ENCODE data around the gene EPS8. TPM values are rescaled to one million over a fixed set of nuclear protein-coding genes. Genes with fewer than 3 reads are reported as not detected.

Gene EPS8
- total and polyA plus RNA-seq, 2 experiments from 2014 or later = 3.1 to 6.0 TPM

DNA sequence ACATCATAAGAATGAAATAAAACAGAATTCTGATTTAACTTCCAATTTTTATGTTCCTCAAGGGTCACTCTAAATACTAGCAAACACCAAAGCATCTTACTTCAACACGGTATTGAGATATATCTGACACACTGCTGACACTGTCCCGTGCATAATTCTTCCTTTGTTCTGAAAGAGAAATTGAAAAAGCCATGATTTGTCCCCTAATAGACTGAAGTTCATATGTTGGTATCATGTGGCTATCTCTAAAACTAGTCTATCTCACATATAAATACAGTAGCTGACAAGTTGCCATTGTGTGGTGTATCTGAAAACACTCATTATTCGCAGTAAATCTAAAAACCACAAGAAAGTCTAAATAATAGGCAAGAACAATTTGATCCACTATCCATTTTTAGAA, 118.4 kb downstream of the EPS8 start:
- DNase-seq (ENCODE audit: low read depth in 1 of 2, low spot score in 1 of 2) = no peak
- Histone ChIP-seq H3K27me3 (no peaks in the 10 kb centered on the region), H3K36me3 (no peaks in the 10 kb centered on the region), H3K4me1 (ENCODE audit: low read depth) (no peaks in the 10 kb centered on the region), H3K4me3 (no peak overlapping the region), H3K27ac (no peak overlapping the region), H3K9me3 (ENCODE audit: low read depth) (no peaks in the 10 kb centered on the region)
- TF ChIP-seq, protein P1, sequence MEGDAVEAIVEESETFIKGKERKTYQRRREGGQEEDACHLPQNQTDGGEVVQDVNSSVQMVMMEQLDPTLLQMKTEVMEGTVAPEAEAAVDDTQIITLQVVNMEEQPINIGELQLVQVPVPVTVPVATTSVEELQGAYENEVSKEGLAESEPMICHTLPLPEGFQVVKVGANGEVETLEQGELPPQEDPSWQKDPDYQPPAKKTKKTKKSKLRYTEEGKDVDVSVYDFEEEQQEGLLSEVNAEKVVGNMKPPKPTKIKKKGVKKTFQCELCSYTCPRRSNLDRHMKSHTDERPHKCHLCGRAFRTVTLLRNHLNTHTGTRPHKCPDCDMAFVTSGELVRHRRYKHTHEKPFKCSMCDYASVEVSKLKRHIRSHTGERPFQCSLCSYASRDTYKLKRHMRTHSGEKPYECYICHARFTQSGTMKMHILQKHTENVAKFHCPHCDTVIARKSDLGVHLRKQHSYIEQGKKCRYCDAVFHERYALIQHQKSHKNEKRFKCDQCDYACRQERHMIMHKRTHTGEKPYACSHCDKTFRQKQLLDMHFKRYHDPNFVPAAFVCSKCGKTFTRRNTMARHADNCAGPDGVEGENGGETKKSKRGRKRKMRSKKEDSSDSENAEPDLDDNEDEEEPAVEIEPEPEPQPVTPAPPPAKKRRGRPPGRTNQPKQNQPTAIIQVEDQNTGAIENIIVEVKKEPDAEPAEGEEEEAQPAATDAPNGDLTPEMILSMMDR (IDR thresholded peaks at IDR 0.05; ENCODE audit: low read depth, low read length) = no peak

DNA sequence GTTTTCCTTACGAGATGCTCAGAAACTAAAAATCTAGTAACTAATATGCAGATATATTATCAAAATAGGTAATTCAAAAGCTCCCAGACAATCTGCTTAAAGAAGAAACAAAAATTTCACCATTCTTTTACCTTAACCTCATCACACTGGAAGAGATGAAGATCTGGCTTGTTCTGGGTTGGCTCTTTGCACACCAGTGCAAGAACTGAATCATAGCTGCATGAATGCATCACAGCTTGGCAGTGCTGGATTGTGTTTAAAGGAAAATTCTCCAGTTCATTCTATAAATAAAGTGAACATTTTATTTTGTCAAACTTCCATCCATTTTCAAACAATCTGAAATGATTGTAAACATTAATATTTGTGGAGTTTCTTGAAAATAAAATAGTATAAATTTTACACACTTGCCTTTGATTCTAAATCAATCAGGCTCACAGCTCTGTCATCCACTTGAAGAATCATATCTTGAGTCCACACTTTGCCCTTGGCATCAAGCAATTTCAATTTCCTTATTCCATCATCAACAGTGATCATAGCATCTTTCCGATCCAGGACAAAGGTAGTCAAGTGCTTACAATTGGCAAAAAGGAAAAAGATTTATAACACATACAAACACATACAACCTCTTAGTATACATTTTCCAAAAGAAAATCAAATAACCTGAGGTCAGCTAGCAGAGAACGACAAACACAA, 119.8 kb downstream of the EPS8 start:
- H3K27me3 ChIP-seq = no peaks in the 10 kb centered on the region
- no peak for DNase-seq (ENCODE audit: low read depth in 1 of 2, low spot score in 1 of 2)

DNA sequence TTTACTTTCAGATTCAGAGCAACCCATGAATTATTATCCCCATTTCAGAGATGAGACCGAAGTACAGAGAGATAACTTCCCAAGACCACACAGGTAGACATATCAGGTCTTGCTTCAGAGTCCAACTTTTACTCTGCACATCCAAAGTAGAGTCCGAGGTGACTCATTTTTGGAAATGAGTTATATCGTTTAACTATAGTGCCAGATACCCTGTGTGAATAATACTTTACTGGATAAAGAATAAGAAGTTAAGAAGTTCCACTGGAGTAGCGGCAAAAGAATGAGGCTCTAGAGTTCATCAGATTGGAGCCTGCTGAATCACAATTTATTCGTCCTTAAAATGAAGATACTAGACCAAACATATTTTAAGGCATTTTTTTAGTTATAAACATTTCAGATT, 124.7 kb downstream of the EPS8 start:
- peak in 1 of 2 donors; percentile 53 for DNase-seq (ENCODE audit: low read depth in 1 of 2, low spot score in 1 of 2)
- TF ChIP-seq, protein P1 (IDR thresholded peaks at IDR 0.05; ENCODE audit: low read depth, low read length) = no peak
- Histone ChIP-seq H3K4me1 (ENCODE audit: low read depth) (no peaks in the 10 kb centered on the region), H3K27me3 (no peaks in the 10 kb centered on the region), H3K36me3 (no peaks in the 10 kb centered on the region), H3K27ac (no peak overlapping the region), H3K4me3 (no peak overlapping the region), H3K9me3 (ENCODE audit: low read depth) (no peaks in the 10 kb centered on the region)

More for the DNA sequence above, 119.8 kb downstream of the EPS8 start:
- Histone ChIP-seq H3K4me3 (no peak overlapping the region), H3K36me3 (no peaks in the 10 kb centered on the region), H3K27ac (no peak overlapping the region), H3K9me3 (ENCODE audit: low read depth) (no peaks in the 10 kb centered on the region), H3K4me1 (ENCODE audit: low read depth) (no peaks in the 10 kb centered on the region)
- TF ChIP-seq, protein P1 (IDR thresholded peaks at IDR 0.05; ENCODE audit: low read depth, low read length) = no peak

DNA sequence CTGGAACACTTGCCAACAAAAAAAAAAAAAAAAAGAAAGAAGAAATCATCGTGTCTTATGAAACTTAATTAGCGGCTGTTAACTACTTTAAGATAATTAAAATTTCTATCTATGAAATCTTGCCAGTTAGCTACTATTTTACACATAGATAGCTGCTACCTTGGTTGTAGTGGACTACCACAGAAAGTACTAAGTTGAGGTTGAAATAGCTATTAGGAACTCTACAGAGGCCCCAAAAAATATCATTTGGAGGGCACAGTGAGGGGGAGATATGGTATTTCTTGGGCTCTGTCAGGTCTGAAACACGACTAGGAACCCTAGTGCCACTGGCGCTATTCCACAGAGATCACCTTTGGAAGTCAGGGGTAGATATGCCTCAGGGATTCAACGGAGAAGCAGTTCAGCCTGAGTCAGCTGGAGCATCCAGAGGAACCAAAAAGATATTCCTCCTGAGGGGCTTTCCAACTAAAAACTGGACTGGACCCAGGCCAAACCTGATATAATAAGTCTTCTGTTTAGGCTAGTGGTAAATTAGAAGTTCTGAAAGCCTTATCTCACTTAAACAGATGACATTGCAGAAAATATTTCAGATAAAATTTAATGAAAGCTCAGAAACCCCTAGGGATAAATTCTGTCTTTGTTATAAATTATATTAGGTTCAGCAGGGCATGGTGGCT, 126.1 kb downstream of the EPS8 start:
- Histone ChIP-seq H3K27me3 (no peaks in the 10 kb centered on the region), H3K4me1 (ENCODE audit: low read depth) (no peaks in the 10 kb centered on the region), H3K27ac (no peak overlapping the region), H3K4me3 (no peak overlapping the region), H3K36me3 (no peaks in the 10 kb centered on the region), H3K9me3 (ENCODE audit: low read depth) (no peaks in the 10 kb centered on the region)
- DNase-seq (ENCODE audit: low read depth in 1 of 2, low spot score in 1 of 2) = peak in 1 of 2 donors; percentile 65
- TF ChIP-seq, protein P1 (IDR thresholded peaks at IDR 0.05; ENCODE audit: low read depth, low read length) = no peak

DNA sequence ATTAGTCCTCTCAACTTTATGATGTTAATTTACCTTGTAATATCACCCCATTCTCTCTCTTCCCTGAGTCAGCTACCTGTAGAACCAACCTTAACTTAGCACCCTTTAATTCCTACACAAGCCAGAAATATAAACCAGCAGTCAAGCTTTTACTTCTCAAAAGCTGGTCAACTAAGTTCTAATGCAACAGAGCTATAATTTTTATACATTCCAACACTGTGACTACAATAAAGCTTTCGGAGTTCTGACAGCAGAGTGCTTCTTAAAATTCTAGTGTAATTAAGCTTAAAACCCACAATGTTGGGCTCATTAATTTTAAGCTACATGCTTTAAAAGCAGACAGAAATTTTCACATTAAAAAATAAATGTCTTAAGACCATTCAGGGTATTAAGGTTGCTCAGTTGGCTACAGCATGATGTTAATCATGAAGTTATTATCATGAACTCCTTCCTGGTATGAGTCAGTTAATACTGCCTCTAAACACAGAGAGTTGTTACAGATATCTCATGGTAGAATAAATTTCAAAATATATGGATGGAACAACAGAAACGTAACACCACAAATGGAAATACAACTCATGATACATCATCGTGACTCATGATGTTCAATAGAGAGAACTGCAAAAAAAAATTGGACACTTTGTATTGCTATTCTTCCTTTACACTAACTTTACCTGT, 126.7 kb downstream of the EPS8 start:
- Histone ChIP-seq H3K4me1 (ENCODE audit: low read depth) (no peaks in the 10 kb centered on the region), H3K27me3 (no peaks in the 10 kb centered on the region), H3K9me3 (ENCODE audit: low read depth) (no peaks in the 10 kb centered on the region), H3K27ac (no peak overlapping the region), H3K4me3 (no peak overlapping the region), H3K36me3 (no peaks in the 10 kb centered on the region)
- DNase-seq (ENCODE audit: low read depth in 1 of 2, low spot score in 1 of 2) = peak in 1 of 2 donors; percentile 91
- TF ChIP-seq, protein P1 (IDR thresholded peaks at IDR 0.05; ENCODE audit: low read depth, low read length) = no peak
